Measurements from ENCODE around the gene FOXL3.

Gene FOXL3

DNA sequence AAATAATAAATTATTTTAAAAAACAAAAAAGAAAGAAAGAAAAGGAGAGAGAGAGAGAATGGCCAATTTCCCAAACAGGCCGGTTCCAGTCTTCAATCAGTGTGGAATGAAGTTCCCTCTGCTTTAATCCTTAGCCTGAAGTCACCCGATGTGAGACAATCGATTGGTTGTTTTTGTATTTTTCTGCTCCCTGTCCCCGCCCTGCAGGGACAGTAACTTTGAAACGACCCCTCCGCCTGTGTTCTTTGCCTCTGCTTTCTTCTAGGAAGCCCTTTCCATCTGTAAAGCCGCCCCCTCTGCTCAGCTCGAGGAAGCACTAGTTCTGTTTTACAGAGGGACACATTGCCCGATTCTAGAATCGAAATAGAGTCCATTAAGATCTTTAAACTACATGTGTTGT lies 33.4 kb downstream of the FOXL3 start:
- no peak for DNase-seq (ENCODE audit: extremely low read depth, low read depth)
- TF ChIP-seq, protein P1, sequence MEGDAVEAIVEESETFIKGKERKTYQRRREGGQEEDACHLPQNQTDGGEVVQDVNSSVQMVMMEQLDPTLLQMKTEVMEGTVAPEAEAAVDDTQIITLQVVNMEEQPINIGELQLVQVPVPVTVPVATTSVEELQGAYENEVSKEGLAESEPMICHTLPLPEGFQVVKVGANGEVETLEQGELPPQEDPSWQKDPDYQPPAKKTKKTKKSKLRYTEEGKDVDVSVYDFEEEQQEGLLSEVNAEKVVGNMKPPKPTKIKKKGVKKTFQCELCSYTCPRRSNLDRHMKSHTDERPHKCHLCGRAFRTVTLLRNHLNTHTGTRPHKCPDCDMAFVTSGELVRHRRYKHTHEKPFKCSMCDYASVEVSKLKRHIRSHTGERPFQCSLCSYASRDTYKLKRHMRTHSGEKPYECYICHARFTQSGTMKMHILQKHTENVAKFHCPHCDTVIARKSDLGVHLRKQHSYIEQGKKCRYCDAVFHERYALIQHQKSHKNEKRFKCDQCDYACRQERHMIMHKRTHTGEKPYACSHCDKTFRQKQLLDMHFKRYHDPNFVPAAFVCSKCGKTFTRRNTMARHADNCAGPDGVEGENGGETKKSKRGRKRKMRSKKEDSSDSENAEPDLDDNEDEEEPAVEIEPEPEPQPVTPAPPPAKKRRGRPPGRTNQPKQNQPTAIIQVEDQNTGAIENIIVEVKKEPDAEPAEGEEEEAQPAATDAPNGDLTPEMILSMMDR (IDR thresholded peaks at IDR 0.05; ENCODE audit: low read depth, low read length, missing control alignments), result no peak
- no peak overlapping the region for H3K4me3 ChIP-seq (replicated peaks; ENCODE audit: low read depth, low read length)

DNA sequence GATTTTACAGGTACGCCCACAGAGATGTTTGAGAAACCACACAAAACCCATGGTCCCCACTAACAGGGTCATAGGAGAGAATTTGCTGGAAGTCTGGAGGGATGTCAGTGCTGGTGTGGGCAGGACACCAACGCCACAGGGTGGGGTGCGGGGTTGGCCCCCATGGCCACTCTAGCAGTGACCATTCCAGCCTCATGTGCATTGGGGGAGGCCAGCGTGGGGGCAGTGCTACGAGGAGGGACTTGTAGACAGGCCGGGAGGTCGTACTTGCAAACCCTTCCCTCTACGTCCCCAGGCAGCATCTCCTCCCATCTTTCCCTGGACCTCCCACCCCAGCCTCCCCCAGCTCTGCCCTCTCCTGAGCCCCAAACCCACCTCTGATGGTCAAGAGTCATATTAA lies 34.0 kb downstream of the FOXL3 start:
- DNase-seq (ENCODE audit: extremely low read depth, low read depth), result no peak
- H3K4me3 ChIP-seq (replicated peaks; ENCODE audit: low read depth, low read length), result no peak overlapping the region
- TF ChIP-seq, protein P1 (IDR thresholded peaks at IDR 0.05; ENCODE audit: low read depth, low read length, missing control alignments), result no peak

DNA sequence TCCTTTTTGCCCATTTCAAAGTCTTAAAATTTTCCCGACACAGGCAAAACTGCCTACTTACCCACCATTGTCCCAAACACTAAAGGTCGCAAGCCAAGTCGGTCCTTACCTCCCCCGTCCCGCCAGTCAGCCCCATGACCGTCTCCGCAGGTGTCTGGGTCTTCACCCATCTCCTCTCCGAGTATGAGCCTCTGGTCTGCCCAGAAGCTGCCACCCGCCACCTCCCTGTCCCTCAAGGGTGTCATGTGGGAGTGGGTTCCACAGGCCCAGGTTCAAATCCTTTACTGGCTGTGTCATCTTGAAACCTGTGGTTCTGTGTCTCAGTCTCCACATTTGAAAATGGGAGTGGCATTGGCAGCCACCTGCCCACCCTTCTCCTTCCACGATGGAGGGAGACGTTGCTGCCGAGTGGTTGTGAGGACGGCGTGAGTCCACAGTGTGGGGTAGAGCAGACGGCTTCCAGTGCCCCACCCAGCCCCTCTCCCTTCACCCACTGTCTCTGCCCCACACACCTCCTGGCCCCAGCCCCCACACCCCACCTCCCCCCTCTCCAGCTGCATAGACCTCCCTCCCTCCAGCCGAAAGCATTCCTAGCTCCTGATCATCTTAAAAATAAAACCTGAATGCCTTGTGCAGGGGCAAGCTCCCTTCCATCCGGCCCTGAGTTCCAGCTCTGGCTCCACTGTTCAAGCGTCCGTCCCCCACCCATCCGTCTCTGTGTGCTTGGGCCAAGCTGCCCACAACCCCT lies 35.3 kb downstream of the FOXL3 start:
- no peak for DNase-seq (ENCODE audit: extremely low read depth, low read depth)
- no peak overlapping the region for H3K4me3 ChIP-seq (replicated peaks; ENCODE audit: low read depth, low read length)
- TF ChIP-seq, protein P1 (IDR thresholded peaks at IDR 0.05; ENCODE audit: low read depth, low read length, missing control alignments), result no peak

DNA sequence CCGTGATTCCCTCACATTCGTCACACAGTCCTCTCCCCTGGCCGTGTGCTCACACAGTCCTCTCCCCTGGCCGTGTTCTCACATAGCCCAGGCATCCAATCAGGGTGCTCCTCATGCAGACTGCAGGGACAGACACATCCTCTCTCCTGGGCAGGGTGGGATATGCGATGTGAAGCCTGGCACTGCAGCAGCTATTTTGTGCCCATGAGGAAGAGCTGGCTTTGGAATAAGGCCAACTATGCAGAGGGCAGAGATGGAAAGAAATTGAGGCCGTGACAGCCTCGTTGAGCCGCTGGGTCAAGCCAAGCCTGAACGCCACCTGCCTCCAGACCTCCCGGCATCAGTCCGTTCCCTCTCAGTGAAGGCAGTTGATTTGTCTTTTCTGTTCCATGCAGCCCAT lies 35.8 kb downstream of the FOXL3 start:
- no peak overlapping the region for H3K4me3 ChIP-seq (replicated peaks; ENCODE audit: low read depth, low read length)
- no peak for DNase-seq (ENCODE audit: extremely low read depth, low read depth)
- TF ChIP-seq, protein P1 (IDR thresholded peaks at IDR 0.05; ENCODE audit: low read depth, low read length, missing control alignments), result no peak

DNA sequence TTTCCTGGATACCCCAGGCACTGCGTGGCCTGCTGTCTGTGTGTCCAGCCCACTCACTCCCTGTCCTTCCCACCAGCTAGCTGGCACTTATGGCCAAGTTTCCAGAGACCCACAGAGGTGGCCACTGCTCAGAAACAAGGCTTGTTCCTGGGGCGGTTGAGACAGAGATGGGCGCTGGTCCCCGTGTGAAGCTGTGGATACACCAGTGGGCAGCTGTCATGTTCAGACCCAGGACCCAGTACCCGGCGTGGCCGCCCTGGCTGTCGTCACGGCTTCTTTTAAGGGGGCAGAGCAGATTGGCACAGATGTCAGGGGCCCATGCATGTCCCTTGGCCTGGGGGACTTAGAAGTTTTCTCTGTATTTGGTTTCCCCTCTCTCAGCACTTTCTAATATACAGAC lies 36.3 kb downstream of the FOXL3 start:
- TF ChIP-seq, protein P1 (IDR thresholded peaks at IDR 0.05; ENCODE audit: low read depth, low read length, missing control alignments), result no peak
- H3K4me3 ChIP-seq (replicated peaks; ENCODE audit: low read depth, low read length), result no peak overlapping the region
- no peak for DNase-seq (ENCODE audit: extremely low read depth, low read depth)

DNA sequence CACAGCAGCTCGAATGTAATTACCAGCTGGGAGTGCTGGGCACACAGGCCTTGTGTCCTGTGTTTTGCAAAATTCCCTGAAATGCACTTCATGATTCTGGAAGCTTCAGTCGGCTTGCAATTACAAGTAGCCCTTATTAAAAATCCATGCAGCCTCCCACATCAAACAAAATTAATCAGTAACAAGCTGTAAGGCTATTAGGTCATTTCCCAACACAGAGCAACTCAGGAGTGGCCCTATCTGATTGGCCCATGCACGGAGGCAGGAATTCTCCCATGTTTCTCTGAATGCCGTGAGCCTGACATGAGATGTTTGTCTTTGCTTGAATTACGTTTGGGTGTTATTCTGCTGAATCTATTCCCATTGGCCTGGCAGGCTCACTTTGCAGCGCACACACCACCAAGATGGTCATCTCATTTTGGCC lies 36.9 kb downstream of the FOXL3 start:
- no peak for DNase-seq (ENCODE audit: extremely low read depth, low read depth)
- H3K4me3 ChIP-seq (replicated peaks; ENCODE audit: low read depth, low read length), result no peak overlapping the region
- TF ChIP-seq, protein P1 (IDR thresholded peaks at IDR 0.05; ENCODE audit: low read depth, low read length, missing control alignments), result no peak
